COLO829 (cell line): ENCODE results near the gene CCDC152.
"Not testable (repeated sequence)": the region's sequence is repeated elsewhere in the genome, so short reads cannot be mapped to it uniquely, and the experiment has no call there.

Experiments
- DNase-seq: peaks from one replicate; pipeline ENCODE4 v3.0.0; 2012; ENCODE audit warnings: low spot score

The CCDC152 gene

DNA sequence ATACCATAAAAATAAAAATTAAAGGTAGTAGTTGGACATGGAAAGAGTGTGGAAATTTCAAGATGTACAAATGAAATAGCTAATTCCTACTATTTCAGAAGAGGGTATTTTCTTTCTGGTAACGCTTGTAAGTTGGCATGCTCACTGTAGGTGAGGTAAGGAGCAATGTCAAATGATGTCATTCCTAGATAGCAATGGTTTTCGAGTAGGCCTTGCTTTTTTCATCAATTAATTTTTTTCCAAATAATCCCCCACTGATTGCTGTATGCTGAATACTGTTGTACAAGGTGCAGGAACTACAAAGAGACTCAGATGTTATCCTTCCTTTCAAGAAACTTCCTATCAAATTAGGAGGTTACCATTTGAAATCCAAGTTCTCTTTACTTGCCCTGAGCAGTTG is 56.0 kb downstream of the CCDC152 start:
- no peak for DNase-seq

DNA sequence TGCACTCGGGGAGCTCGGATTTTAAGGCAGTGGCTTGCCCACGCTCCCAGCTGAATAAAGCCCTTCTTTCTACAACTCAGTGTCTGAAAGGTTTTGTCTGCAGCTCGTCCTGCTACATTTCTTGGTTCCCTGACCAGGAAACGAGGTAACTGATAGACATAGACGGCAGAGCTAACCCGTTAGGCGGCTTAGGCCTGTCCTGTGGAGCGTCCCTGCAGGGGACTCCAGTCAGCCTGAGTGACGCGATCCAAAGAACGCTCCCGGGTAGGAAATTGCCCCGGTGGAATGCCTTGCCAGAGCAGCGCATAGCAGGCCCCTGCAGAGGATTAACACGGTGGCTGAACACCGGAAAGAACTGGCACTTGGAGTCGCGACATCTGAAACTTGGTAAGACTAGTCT is 56.9 kb downstream of the CCDC152 start:
- DNase-seq = no peak

DNA sequence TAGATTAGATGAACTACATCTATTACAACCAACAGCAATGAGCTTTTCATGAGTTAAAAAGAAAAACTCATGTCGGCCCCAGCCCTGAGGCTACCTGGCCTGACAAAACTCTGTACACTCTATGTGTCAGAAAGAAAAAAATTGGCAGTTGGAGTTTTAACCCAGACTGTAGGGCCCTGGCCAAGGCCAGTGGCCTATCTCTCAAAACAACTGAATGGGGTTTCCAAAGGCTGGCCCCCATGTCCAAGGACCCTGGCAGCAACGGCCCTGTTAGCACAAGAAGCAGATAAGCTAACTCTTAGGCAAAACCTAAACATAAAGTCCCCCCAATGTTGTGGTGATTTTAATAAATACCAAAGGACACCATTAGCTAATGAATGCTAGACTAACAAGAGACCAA is 59.9 kb downstream of the CCDC152 start:
- not testable (repeated sequence) for DNase-seq

DNA sequence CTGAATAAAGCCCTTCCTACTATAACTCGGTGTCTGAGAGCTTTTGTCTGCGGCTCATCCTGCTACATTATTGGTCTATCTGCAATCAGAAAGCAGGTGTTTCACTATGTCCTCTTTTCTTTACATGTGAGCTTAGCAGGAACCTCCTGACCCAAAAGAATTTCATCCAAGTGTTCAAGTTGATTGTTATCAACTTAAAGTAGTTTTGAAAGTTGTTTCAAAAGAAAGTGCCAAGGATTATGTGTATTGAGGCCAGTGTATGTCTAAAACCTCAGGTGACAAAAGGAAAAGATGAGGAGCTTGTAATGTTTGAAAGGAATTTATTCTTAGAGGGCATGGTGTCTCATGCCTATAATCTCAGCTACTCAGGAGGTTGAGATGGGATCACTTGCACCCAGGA is 63.1 kb downstream of the CCDC152 start:
- no peak for DNase-seq

DNA sequence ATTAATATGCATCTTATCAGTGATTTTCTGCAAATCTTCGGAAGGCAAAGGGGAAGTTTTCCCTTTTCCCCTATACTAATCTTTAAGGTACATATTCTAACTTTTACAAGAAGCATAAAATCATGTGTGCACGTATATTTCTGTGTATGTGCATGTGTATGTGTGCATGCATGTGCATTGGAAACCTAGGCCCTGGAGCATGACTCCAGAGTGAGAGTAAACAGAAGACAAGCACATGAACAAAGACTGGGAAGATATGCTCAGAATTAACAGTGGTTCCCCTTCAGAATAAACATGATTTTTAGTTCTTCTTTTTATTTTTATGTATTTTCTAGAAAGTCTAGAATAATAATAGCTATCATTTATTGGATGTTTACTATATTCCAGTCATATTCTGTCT is 65.9 kb downstream of the CCDC152 start:
- no peak for DNase-seq

DNA sequence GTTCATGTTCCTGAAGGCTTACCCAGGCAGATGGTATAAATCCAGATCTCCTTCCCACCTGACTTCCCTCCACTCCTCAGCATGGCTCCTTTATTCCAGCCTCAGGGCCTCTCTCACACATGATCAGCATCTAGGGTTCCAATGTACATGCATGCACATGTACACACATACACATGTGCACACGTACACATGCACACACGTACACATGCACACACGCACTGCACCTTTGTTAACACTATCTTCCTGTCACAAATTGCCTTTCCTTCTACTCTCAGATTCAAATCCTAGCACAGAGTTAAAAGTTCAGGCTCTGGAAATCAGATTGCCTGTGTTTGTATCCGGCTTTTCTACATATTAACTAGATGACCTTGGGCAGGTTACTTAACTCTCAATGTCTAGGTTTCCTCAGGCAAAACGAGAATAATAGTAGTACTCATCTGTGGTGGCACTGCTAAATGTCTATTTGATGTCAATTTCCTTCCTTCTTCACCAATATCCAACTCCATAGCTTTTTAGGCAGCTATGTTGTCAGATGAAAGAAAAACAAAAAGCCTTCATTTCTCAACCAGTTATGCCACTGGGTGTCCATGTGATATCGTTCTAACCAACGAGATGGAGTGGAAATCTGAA is 67.8 kb downstream of the CCDC152 start:
- DNase-seq = no peak

DNA sequence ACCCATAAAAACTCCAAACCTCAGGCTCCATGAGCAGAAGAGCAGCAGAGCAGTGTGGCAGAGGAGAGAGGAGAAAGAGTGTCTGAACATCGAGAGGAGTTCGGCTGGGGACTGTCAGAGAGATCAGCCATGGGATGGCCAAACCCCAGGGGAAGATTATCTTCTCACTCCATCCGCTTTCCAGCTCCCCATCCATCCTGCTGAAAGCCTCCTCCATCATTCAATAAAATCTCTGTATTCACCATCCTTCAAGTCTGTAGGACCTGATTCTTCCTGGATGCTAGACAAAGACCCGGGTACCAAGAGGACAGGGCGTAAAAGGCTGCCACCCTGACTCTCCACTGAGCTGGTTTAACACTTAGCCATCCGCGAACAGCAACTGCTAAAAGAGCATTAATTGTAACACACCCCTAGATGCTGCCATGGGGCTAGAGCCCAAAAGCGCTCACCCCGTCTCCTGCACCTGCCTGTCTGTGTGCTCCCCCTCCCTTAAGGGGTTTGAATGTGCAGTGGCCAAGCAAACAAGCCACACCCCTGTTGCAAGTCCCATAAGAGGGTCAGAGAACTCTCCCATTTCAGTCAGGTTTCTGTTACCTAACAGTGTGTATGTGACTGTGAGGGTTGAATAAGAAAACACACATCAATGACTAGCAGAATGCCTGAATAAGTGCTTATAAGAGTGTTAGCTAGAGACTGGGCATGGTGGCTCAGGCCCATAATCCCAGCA is 69.0 kb downstream of the CCDC152 start:
- no peak for DNase-seq

DNA sequence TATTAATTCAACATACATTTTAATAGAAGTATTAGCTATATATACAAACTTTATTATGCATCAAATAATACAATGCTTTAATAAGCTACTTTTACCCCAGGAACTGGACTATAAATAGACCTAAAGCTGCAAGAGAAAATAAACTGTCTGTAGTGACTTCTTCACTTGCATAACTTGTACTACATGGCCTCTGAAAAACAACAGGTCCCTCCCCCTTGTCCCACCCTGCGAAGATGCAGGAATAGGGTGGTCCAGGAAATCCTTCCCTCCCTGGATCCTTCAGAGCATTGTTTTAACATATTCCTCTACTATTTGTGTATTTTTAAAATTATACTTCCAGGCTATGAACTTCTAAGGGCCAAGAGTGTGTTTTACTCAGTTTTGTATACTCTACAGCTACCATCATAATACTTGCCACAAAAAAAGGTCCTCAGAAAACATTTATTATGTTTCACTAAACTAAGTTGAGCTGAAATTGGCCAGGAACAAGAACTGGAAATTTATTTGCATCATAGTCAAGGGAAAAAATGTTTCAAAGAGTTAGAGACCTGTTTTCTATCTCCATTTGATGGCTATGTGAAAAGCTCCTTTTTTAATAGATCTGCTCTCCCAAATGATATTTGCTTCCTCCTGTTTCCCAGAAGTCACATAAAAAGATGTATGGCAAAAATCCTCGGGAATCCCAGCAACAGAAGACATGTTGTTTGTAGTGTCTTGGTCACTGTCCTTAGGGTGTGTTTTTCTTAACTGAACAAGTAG is 70.3 kb downstream of the CCDC152 start:
- no peak for DNase-seq

DNA sequence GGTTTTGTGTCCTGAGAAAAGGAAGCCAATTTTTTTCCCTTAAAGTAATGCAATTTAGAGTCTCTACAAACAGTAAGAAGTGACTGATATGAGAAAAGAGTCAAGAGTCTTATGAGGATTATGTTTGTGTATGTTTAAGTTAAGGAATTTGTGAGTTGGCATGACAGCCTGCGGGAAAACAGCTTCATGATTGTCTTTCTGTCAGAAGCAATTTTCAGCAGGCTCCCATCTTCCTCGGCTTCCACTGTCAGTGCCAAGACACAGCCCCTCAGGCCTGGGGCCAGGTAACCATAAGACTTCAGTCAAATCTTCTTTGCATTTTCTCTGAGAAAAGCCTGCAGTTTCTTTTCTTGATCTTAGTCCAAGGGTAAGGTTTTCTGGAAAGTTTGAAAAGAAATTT is 72.1 kb downstream of the CCDC152 start:
- no peak for DNase-seq

DNA sequence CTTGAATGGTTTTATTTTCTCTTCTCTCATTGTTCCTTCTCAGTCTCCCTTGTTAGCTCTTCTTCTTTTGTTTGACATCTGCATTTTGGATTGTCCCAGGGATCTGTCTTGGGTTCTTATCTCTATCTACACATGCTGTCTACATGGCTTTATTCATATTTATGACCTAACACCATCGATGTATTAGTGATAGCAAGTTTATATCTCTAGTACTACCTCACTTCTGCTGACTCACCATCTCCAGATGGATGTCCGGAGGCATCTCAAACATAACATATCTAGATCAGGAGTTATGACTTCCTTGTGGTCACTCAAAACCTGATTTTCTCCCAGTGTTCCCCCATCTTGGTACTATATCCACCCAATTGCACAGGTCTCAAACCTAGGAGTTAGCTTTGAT is 74.3 kb downstream of the CCDC152 start:
- no peak for DNase-seq

DNA sequence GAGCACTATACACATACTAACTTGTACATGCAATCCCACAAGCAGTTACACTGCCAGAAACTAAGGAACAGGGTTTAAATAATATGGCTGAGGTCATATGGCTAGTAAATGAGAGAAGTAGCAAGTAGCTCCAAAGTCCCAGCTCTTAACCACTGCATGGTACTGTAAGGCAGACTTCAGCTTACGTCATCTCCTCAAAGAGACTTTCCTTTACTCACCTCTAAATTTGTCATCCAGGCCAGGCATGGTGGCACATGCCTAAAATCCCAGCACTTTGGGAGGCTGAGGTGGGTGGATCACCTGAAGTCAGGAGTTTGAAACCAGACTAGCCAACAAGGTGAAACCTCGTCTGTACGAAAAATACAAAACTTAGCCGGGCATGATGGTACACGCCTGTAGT is 75.4 kb downstream of the CCDC152 start:
- no peak for DNase-seq

DNA sequence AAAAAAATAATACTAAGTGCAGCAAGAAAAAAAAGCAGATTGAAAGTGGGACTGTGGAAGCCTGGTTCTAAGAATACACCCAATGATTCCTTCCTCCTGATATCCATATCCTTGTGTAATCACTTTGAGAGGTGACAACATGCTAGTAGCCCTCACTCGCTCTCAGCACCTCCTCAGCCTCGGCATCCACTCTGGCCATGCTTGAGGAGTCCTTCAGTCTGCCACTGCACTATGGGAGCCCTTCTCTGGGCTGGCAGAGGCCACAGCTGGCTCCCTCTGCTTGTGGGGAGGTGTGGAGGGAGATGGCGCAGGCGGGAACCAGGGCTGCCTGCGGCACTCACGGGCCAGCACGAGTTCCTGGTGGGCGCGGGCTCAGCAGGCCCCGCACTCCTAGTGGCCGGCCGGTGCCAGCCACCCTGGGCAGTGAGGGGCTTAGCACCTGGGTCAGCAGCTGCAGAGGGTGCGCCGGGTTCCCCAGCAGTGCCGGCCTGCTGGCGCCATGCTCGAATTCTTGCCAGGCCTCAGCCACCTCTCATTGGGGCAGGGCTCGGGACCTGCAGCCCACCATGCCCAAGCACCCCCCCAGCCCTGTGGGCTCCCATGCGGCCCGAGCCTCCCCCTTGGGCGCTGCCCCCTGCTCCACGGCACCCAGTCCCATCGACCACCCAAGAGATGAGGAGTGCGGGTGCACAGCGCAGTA is 79.6 kb downstream of the CCDC152 start:
- DNase-seq = no peak

DNA sequence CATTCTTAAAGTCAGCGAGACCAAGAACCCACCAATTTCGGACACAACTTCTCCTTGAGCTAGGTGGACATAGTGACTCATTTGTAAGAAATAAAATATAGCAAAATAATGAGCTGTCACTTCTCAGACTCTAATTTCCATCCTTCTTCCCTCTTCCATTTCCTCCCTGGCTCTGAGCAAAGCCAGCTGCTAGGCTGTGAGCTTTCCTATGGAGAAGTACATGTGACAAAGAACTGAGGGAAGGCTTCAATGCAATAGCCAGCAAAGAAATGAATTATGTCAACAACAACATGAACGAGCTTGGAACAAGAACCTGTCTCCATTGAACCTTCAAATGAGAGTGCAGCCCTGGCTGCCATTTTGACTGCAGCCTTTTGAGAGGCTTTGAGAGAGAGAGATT is 81.0 kb downstream of the CCDC152 start:
- DNase-seq = no peak

DNA sequence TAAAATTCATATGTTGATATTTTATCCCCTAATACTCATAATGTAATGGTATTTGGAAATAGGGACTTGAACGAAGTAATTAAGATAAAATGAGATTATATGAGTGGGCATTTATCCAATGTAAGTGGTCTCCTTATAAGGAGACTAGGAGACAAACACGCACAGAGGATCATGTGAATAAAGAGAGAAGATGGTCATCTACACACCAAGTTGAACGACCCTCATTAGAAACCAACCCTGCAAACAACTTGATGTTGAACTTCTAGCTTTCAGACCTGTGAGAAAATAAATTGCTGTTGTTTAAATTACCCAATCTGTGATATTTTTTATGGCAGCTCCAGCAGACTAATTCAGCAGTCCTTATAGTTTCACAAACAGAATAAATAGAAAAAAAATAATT is 82.6 kb downstream of the CCDC152 start:
- DNase-seq = no peak

DNA sequence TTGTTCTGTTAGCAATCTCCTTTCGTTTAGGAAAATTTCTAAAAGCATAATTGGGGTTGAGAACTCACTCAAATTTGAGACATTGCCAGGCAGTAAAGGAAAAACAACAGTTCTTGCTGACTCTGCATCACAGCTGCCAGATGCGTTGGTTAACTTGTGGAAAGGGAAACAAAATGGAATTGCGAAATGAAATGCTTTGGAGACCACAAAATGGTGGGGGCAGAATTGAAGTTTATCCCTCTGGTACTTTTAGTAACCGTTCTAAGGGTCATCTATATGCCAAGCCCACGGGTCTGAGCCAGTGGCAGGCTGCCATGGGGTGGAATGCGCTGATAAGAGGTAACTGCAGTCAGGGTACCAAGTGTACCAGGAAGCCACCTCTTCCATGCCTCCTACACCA is 83.7 kb downstream of the CCDC152 start:
- no peak for DNase-seq

DNA sequence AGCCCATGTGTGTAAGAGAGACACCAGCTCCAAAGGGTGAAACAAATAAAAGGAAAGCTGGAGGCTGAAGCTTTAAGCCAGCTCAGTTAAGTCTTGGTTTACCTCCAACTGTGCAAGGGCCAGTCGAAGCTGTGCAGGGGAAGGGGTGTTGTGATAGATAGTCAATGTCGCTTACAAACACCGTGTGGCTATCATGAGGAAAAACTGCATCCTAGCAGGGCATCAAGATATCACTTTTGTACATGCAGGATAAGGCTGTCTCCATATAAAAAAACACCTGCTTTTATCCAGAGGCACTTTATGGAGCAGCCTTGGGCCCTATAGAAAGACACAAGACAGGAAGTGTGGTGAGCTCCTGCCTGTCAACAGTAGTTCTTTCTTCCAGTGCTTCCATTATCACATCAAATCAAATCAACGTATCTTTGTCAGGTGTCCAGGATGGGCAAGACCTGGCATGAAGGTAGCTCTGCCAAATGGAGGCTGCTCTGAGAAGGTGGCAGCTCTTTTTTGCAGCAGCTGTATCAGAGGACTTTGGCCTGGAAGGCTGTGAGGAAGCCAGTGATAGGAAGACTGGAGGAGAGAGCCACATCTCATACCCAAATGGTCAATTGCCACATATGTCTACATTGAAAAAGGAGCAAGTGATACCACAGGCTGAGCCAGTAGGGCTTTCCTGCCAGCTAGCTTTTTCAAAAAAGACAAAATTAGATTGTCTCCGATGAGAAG is 84.4 kb downstream of the CCDC152 start:
- DNase-seq = no peak

DNA sequence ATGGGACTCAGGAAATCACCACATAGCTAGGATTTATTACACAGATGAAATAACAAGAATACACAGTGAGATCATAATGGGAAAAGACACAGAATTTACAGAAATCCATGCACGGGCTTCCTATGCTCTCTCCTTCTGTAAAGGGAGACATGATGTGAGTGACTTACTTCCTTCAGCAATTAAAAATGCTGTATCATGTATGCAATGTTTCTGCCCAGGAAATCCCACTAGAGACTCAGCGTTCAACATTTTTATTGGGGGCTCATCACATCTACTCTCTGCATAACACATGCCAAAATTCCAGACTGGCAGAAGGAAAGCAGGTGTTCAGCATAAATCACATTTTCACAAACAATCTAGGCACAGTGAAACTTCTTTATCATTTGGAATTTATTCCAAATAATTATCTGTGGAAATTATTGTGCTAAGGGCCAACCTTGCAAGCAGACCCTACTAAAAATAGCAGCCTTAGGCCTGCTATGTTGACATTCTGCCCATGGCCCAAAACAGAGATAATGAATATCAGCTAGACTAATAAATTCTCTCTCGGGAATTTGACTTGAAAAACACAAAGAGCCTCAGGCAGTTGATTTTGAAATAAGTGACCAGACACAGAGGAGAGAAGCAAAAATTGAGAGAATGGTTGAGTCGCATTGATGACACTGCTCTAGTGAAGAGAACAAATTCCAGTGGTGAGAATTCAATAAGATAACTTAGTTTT is 86.5 kb downstream of the CCDC152 start:
- DNase-seq = no peak

DNA sequence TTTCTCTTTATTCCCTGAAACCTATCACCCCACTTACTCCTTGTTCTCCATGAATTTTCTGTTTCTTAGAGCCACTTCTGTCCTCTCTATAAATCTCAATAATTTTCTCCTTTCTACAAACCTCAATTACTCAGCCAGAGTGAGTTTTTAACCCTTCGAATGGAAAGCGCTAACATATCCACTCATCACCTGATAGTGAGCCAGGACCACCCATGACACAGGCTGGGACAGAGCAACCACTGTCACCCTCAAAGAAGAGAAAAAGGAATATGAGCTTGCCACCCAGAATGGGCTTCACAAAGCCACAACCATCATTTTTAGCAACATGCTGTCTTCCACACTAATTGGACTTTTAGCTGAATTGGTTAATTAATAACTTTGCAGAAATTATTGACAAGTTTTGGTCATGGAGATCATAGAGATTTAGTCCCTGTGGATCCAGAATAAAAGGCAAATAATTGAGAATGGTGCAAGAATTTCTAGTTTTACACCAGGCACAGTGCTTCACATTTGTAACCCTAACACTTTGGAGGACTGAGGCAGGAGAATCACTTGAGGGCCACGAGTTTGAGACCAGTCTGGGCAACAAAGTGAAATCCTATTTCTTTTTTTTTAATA is 87.2 kb downstream of the CCDC152 start:
- no peak for DNase-seq

DNA sequence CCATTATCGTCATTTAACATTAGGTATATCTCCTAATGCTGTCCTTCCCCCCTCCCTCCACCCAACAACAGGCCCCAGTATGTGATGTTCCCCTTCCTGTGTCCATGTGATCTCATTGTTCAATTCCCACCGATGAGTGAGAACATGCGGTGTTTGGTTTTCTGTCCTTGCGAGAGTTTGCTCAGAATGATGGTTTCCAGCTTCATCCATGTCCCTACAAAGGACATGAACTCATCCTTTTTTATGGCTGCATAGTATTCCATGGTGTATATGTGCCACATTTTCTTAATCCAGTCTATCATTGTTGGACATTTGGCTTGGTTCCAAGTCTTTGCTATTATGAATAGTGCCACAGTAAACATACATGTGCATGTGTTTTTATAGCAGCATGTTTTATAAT is 87.8 kb downstream of the CCDC152 start:
- DNase-seq = not testable (repeated sequence)

DNA sequence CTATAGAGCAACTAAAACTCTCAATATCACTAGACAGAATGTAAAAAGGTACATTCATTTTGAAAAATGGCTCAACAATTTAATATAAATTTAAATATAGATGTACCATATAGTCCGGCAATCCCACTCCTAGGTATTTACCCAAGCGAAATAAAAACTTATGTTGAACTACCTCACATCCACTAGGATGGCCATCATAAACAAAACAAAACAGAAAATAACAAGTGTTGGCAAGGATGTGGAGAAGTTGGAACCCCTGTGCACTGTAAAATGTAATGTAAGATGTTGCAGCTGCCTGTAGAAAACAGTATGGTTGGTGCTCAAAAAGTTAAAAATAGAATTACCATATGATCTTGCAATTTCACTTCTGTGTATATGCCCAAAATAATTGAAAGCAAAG is 91.9 kb downstream of the CCDC152 start:
- no peak for DNase-seq

DNA sequence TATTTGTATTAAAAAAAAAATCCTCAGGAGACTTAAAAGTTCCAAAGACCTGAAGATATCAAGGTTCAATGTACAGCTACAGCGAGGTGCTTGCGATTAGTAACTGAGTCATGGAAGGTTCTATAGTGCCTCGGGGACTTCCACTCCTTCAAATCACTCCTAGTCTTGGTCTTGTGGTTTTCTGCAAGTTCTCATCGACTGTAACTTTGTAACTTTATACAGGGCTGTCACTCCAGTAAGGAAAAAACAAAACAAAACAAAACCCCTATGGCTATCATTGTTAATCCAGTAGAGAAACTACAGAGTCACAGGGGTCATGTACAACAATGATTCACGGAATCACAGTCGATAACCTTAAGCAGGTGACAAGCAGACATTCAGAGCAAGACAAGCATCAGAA is 94.9 kb downstream of the CCDC152 start:
- DNase-seq = no peak
